IMR-90 (cell line): Measurements from ENCODE around the gene CD300H. TPM values are rescaled to one million over a fixed set of nuclear protein-coding genes. Genes with fewer than 3 reads are reported as not detected.

Source experiments
- ATAC-seq: fragments of 200-7000 bp; cut with Tn5 transposase; 2 replicates; pipeline ENCODE4 v1.9.1; 2020; ENCODE audit warnings: low read depth, mild to moderate bottlenecking, moderate library complexity
- BruUV-seq: library from RNA; stranded (reverse); fragments of 400-500 nt; replicated peaks from 2 replicates; lab custom pipeline; 2021; lab: Mats Ljungman, UMichigan
- CTCF ChIA-PET: fragments of 300-600 bp; formaldehyde crosslinking; extraction: SDS; loops from one replicate; lab custom pipeline; 2021; ENCODE audit warnings: antibody characterized with exemption; lab: Yijun Ruan, JAX
- POLR2A ChIA-PET: fragments of 300-600 bp; sonication (Branson Sonifier 250); formaldehyde crosslinking; loops from one replicate; lab custom pipeline; 2022; ENCODE audit warnings: antibody characterized with exemption; ENCODE audit not compliant: unreplicated experiment; lab: Charles Lee
- DNase-seq: peaks from one replicate; pipeline ENCODE4 v3.0.0; 2013
- H2AFZ ChIP-seq: replicated peaks from 2 replicates; pipeline ENCODE3; 2013; ENCODE audit warnings: low read length, mild to moderate bottlenecking; ENCODE audit not compliant: poor library complexity
- H2AK5ac ChIP-seq: 2 replicates; pipeline ENCODE4 v1.6.1; 2013; ENCODE audit warnings: low read depth, low read length, inconsistent platforms
- H2AK9ac ChIP-seq: replicated peaks from 2 replicates; pipeline ENCODE3; 2013; ENCODE audit warnings: mild to moderate bottlenecking, low read depth, low read length, moderate library complexity; ENCODE audit not compliant: poor library complexity
- H2BK120ac ChIP-seq: 2 replicates; pipeline ENCODE4 v1.6.1; 2013; ENCODE audit warnings: low read depth, low read length, inconsistent platforms
- H2BK15ac ChIP-seq: 3 replicates; pipeline ENCODE4 v1.6.1; 2013; ENCODE audit warnings: low read depth, low read length, inconsistent platforms
- H2BK20ac ChIP-seq: 2 replicates; pipeline ENCODE4 v1.6.1; 2013; ENCODE audit warnings: low read depth, mild to moderate bottlenecking, inconsistent platforms, low read length, moderate library complexity
- H2BK5ac ChIP-seq: 2 replicates; pipeline ENCODE4 v1.6.1; 2013; ENCODE audit warnings: mild to moderate bottlenecking, low read depth, low read length, inconsistent platforms; ENCODE audit not compliant: poor library complexity, severe bottlenecking
- H3K14ac ChIP-seq: replicated peaks from 2 replicates; pipeline ENCODE4 v1.6.1; 2013; ENCODE audit warnings: low read depth, low read length, inconsistent platforms
- H3K18ac ChIP-seq: 2 replicates; pipeline ENCODE4 v1.6.1; 2013; ENCODE audit warnings: low read depth, low read length, control low read depth
- H3K23ac ChIP-seq: 2 replicates; pipeline ENCODE4 v1.6.1; 2013; ENCODE audit warnings: low read depth, low read length, inconsistent platforms
- H3K27ac ChIP-seq: 2 replicates; pipeline ENCODE4 v1.5.1; 2013; ENCODE audit warnings: mild to moderate bottlenecking, control low read depth, low read length; ENCODE audit not compliant: insufficient read depth
- H3K27me3 ChIP-seq: 2 replicates; pipeline ENCODE4 v1.6.1; 2013; ENCODE audit warnings: low read length; ENCODE audit not compliant: control insufficient read depth, insufficient read depth
- H3K36me3 ChIP-seq: 2 replicates; pipeline ENCODE4 v1.6.1; 2013; ENCODE audit warnings: low read length, mixed read lengths; ENCODE audit not compliant: control insufficient read depth, insufficient read depth
- H3K4ac ChIP-seq: 2 replicates; pipeline ENCODE4 v1.6.1; 2013; ENCODE audit warnings: low read depth, low read length, inconsistent platforms
- H3K4me1 ChIP-seq: 2 replicates; pipeline ENCODE4 v1.6.1; 2013; ENCODE audit warnings: low read length, mixed read lengths; ENCODE audit not compliant: control insufficient read depth, insufficient read depth
- H3K4me2 ChIP-seq: 2 replicates; pipeline ENCODE4 v1.6.1; 2013; ENCODE audit warnings: low read depth, mild to moderate bottlenecking, control low read depth, low read length, moderate library complexity
- H3K4me3 ChIP-seq: 2 replicates; pipeline ENCODE4 v1.5.1; 2013; ENCODE audit warnings: low read depth, mild to moderate bottlenecking, control low read depth, low read length, moderate library complexity; ENCODE audit not compliant: insufficient read depth
- H3K56ac ChIP-seq: 2 replicates; pipeline ENCODE4 v1.6.1; 2013; ENCODE audit warnings: low read length, inconsistent platforms; ENCODE audit not compliant: insufficient read depth; ENCODE audit errors: extremely low read depth
- H3K79me1 ChIP-seq, 2 experiments: 2 replicates each; pipeline ENCODE4 v1.6.1; 2013; ENCODE audit warnings: low read length in 2 of 2, inconsistent platforms in 1 of 2, low read depth in 1 of 2
- H3K9ac ChIP-seq: 2 replicates; pipeline ENCODE4 v1.6.1; 2013; ENCODE audit warnings: low read depth, low read length, control low read depth
- H3K9me1 ChIP-seq: 2 replicates; pipeline ENCODE4 v1.6.1; 2013; ENCODE audit warnings: low read length, inconsistent platforms; ENCODE audit not compliant: insufficient read depth
- H3K9me3 ChIP-seq: 2 replicates; pipeline ENCODE4 v1.6.1; 2013; ENCODE audit warnings: low read length; ENCODE audit not compliant: control insufficient read depth, insufficient read depth
- H4K20me1 ChIP-seq: 2 replicates; pipeline ENCODE4 v1.6.1; 2013; ENCODE audit warnings: low read length, inconsistent platforms; ENCODE audit not compliant: insufficient read depth
- H4K5ac ChIP-seq: 2 replicates; pipeline ENCODE4 v1.6.1; 2013; ENCODE audit warnings: mild to moderate bottlenecking, low read depth, low read length, control low read depth
- H4K8ac ChIP-seq, 2 experiments: 2 replicates each; pipeline ENCODE4 v1.6.1; 2013; ENCODE audit warnings: low read depth in 2 of 2, low read length in 2 of 2, control low read depth in 1 of 2, inconsistent platforms in 1 of 2
- H4K91ac ChIP-seq: 2 replicates; pipeline ENCODE4 v1.6.1; 2013; ENCODE audit warnings: low read depth, low read length, inconsistent platforms; ENCODE audit not compliant: insufficient read depth
- CHD1 ChIP-seq: IDR thresholded peaks from 2 replicates; pipeline ENCODE4 v1.6.1; 2012; ENCODE audit warnings: low read depth, low read length, improper control_type of control experiment
- FOS ChIP-seq: fragments of 150-350 bp; IDR thresholded peaks from 2 replicates; pipeline ENCODE4 v1.6.1; 2016; ENCODE audit warnings: low read depth, low read length
- MXI1 ChIP-seq: IDR thresholded peaks from 2 replicates; pipeline ENCODE4 v1.6.1; 2012; ENCODE audit warnings: low read depth, mild to moderate bottlenecking, low read length, moderate library complexity, borderline replicate concordance
- WGBS, 2 experiments: methylation state at CpG; one replicate each; pipeline versions ENCODE4 v1.1.5 to v1.1.7; 2013; ENCODE audit warnings: missing lambda C conversion rate in 2 of 2; ENCODE audit not compliant: insufficient read length in 1 of 2; ENCODE audit errors: extremely low coverage in 2 of 2; 5-methylcytosine and 5-hydroxymethylcytosine counted together
- dilution Hi-C: fragments of 300-500 bp; cut with HindIII; formaldehyde crosslinking; loops from one replicate; pipeline ENCODE4 v1.14.3; 2018; ENCODE audit warnings: low sequenced_read_pairs; ENCODE audit not compliant: unreplicated experiment
- in situ Hi-C: fragments of 300-500 bp; cut with MboI; formaldehyde crosslinking; loops from 3 replicates; pipeline ENCODE4 v1.14.3; 2019; ENCODE audit warnings: low sequenced_read_pairs, inconsistent platforms, mixed read lengths
- intact Hi-C: fragments of 100-400 bp; cut with micrococcal nuclease; formaldehyde crosslinking; loops from 2 replicates; pipeline ENCODE4 v1.10.0; 2022
- polyA plus RNA-seq, 3 experiments: library from polyadenylated mRNA; depleted of rRNA; stranded (reverse); fragments of >200 nt; gene quantifications; 2 replicates each; pipeline ENCODE4 v1.2.3, GENCODE V29; 2012; ENCODE audit warnings: low replicate concordance in 1 of 3
- total RNA-seq: library from RNA; depleted of rRNA; stranded (reverse); fragments of >200 nt; gene quantifications from 2 replicates; pipeline ENCODE4 v1.2.3, GENCODE V29; 2012

The CD300H gene
- total and polyA plus RNA-seq, 2 of the 4 experiments (the other 2 are of a cell fraction): not detected

DNA sequence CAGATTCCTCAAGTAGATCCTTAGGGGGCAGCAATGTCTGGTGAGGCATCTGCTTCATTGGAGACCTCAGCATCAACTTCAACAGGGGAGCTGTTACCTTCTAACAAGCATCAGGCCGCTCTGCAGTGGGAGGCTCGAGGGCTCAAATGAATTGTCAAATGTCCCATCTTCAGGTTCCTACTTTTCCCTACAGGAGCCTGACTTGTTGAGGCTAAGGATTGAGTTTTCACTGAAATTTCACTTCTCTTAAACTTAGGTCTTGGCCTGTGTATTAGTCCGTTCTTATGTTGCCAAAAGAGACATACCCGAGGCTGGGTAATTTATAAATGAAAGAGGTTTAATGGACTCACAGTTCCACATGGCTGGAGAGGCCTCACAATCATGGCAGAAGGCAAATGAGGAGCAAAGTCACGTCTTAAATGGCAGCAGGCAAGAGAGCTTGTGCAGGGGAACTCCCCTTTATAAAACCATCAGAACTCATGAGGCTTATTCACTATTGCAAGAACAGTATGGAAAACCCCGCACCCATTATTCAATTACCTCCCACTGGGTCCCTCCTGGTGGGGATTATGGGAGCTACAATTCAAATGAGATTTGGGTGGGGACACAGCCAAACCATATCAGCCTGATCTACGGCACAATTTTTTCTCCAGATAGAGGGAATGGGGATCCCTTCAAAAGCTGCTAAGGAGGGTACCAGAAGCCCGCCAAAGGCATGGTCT, 29.9 kb upstream of the CD300H start:
- Histone ChIP-seq H4K8ac (no peak overlapping the region), H2BK5ac (no peak overlapping the region), H4K20me1 (no peaks in the 10 kb centered on the region), H3K14ac (no peak overlapping the region), H2AFZ (no peak overlapping the region), H3K9me3 (peaks cover 4% of the 10 kb centered on the region; the same call in 1 of the 2 replicates), H3K23ac (no peak overlapping the region), H2BK20ac (no peak overlapping the region), H3K56ac (no peak overlapping the region), H2BK120ac (no peak overlapping the region), H3K4me3 (no peak overlapping the region), H3K36me3 (no peaks in the 10 kb centered on the region), H2AK5ac (no peak overlapping the region), H4K91ac (no peak overlapping the region), H3K4me2 (no peak overlapping the region), H3K27ac (no peak overlapping the region), H2AK9ac (no peak overlapping the region), H3K4me1 (no peaks in the 10 kb centered on the region), H3K9me1 (no peaks in the 10 kb centered on the region), H3K27me3 (no peaks in the 10 kb centered on the region), H4K5ac (no peak overlapping the region), H2BK15ac (no peak overlapping the region), H3K4ac (no peak overlapping the region), H3K18ac (no peak overlapping the region), H3K9ac (no peak overlapping the region), H3K79me1 (no peaks in the 10 kb centered on the region)
- BruUV-seq: no TSS peak
- POLR2A ChIA-PET: no interaction called here
- TF ChIP-seq FOS (no peak), MXI1 (no peak), CHD1 (no peak)
- no CpG with 5 or more reads among the region's 8 CpGs for WGBS, 2 experiments
- dilution Hi-C loops: no loop called here
- ATAC-seq (no peak), DNase-seq (no peak)
- in situ Hi-C loops: no loop called here
- intact Hi-C loops: no loop called here
- CTCF ChIA-PET: no interaction called here
